GM18505 (cell line): ENCODE data around the gene UPF3B.
A peak's percentile ranks its signal among the peaks of the same experiment; 100 is the strongest.
"Not testable (repeated sequence)": the region's sequence is repeated elsewhere in the genome, so short reads cannot be mapped to it uniquely, and the experiment has no call there.

Experiments
- ATAC-seq: cut with Tn5 transposase; IDR thresholded peaks from one replicate; pipeline ENCODE4 v1.9.1; 2021; ENCODE audit not compliant: unreplicated experiment
- POLR2A ChIP-seq: IDR thresholded peaks from 4 replicates; pipeline ENCODE4 v1.6.1; 2011; ENCODE audit warnings: borderline replicate concordance; ENCODE audit not compliant: insufficient read depth, insufficient read length; ENCODE audit errors: extremely low read depth

UPF3B gene

DNA sequence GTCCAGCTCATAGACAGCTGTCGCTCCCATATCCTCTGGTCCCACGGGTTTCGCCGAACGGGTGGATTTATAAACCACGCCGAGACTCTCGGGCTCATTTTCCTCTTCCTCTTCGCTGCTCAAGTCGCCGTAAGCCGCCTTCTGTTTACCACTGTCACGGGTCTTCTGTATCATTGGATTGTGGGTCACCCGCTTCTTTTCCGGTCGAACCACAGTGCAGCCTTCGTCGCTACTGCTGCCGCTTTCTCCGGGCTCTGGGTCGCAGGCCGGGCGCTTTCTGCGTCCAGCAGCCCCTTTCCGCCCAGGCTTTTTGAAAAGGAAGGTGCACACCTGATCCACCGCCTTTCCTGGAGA lies 18.5 kb upstream of the UPF3B start:
- TF ChIP-seq POLR2A = no peak
- ATAC-seq = peak; percentile 43

DNA sequence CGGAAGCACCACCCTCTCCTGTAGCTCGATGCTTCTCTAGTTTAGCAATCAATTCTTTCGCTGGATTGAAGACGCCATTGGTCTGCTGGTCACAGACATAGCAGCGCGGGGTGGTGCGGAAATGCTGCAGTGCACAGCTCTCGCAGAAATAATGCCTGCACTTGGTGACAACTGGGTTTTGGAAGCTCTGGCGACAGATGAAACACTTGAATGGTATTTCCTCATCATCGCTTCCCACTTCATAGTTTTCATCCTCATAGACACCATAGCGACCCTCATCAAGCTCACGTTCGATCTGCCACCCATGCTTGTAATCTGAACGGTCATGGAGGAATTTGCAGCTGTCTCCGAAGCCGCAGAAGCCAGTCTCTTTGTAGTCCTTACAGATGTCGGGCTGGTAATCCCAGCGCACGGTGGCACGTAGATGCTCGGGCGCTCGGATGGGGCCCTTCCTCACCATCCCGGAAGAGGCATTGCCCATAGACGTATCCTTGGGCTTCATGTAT lies 17.9 kb upstream of the UPF3B start:
- peak; percentile 14 for ATAC-seq
- TF ChIP-seq POLR2A = no peak

DNA sequence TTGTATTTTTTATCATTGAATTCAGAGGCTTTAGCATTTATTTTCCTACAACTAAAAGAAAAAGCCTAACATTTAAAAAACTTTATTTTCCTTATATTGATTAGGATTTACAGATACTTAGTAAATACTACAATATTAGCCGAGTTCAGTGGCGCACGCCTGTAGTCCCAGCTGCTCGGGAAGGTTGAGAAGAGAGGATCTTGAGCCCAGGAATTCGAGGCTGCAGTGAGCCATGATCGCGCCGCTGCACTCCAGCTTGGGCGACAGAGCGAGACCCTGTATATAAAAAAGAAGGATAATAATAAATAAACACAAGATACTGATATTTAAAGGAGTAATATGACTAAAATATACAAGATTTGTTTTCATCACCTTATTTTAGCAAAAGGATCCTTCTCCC lies 681 bp upstream of the UPF3B start:
- no peak for TF ChIP-seq POLR2A
- ATAC-seq = no peak

DNA sequence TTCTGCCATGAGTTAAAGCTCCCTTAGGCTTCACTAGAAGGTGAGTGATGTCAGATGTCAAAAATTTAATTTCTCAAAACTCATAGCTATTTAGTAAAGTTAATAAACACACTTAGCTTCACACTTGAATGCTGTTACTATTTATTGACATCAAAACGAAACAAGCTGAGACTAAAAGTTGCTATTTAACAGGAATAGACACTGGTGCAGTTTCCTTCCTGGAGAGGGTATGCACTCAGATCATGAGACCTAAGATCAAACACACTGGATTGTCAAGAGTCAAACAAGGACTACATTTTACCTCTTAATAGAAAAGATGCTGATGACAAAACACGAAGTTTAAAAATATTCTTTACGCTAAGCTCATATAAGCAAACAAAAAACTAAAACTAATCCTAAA lies 18.9 kb downstream of the UPF3B start:
- ATAC-seq = no peak

GRCh38 chrX:119828446-119828845 lies 24.3 kb downstream of the UPF3B start:
- TF ChIP-seq POLR2A = no peak
- no peak for ATAC-seq

More for the DNA sequence above, 18.9 kb downstream of the UPF3B start:
- no peak for TF ChIP-seq POLR2A

GRCh38 chrX:119826399-119826959 lies 26.3 kb downstream of the UPF3B start:
- ATAC-seq = no peak
- TF ChIP-seq POLR2A = no peak

DNA sequence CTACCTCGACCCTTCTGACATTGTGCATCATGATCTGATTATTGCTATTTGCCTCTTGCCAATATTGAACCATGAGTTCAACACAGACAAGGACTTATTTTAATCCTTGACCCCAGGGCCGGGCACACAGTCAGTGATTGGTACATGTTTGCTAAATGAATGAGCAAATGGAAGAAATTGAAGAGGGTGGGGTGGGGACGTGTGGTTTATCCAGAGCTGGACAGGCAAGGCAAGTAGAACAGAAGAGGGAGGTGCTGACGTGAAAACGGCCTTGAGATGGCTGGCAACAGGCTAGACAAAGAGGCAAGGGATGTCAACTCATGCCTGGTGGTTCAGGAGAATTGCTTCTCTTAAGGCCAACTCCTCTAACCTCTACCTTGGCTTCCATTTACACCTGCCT lies 28.5 kb downstream of the UPF3B start:
- not testable (repeated sequence) for ATAC-seq

DNA sequence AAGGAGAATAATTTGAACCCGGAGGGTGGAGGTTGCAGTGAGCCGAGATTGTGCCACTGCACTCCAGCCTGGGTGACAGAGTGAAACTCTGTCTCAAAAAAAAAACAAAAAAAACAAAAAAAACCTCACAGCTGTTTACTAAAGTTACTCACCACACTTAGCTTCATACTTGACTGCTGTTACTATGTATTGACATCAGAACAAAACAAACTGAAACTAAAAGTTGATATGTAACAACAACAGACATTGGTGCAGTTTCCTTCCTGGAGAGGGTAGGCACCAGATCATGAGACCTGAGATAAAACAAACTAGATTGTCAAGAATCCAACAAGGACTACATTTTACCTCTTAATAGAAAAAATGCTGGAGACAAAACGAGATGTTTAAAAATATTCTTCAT lies 31.1 kb downstream of the UPF3B start:
- peak; percentile 93 for ATAC-seq

DNA sequence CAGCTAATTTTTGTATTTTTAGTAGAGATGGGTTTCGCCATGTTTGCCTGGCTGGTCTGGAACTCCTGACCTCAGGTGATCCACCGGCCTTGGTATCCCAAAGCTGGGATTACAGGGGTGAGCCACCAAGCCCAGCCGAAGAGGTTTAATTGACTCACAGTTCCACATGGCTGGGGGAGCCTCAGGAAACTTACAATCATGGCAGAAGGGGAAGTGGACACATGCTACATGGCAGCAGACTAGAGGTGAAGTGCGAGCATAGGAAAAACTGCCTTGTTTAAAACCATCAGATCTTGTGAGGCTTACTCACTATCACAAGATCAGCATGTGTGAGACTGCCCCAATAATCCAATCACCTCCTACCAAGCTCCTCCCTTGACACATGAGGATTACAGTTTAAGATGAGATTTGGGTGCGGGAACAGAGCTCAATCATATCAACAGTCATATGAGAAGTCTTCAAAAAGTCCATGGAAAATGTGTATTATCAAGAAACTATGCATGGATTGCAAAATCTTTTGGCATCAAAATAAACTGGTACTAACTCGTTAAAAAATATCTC lies 35.6 kb downstream of the UPF3B start:
- no peak for ATAC-seq
- TF ChIP-seq POLR2A = no peak

GRCh38 chrX:119816300-119816699 lies 36.5 kb downstream of the UPF3B start:
- no peak for ATAC-seq
- no peak for TF ChIP-seq POLR2A

- no peak for ATAC-seq
- no peak for TF ChIP-seq POLR2A
Measured at GRCh38 chrX:119809185-119809666, 43.5 kb downstream of the UPF3B start.

DNA sequence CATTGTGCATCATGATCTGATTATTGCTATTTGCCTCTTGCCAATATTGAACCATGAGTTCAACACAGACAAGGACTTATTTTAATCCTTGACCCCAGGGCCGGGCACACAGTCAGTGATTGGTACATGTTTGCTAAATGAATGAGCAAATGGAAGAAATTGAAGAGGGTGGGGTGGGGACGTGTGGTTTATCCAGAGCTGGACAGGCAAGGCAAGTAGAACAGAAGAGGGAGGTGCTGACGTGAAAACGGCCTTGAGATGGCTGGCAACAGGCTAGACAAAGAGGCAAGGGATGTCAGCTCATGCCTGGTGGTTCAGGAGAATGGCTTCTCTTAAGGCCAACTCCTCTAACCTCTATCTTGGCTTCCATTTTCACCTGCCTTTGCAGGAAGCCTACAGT lies 44.3 kb downstream of the UPF3B start:
- not testable (repeated sequence) for ATAC-seq

GRCh38 chrX:119802546-119802945 lies 50.2 kb downstream of the UPF3B start:
- no peak for ATAC-seq
- TF ChIP-seq POLR2A = no peak

- no peak for ATAC-seq
- TF ChIP-seq POLR2A = no peak
Measured at GRCh38 chrX:119801253-119802221, 51.2 kb downstream of the UPF3B start.
